ENCODE results near the gene FADS2.

FADS2 gene

GRCh38 chr11:61908730-61909316 is 80.7 kb downstream of the FADS2 start:
- DNase-seq, result peak; percentile 10

- DNase-seq, result peak; percentile 14
Measured at GRCh38 chr11:61910187-61911127, 82.4 kb downstream of the FADS2 start.

GRCh38 chr11:61911128-61911700 is 83.1 kb downstream of the FADS2 start:
- DNase-seq, result no peak

GRCh38 chr11:61911701-61912529 is 83.8 kb downstream of the FADS2 start:
- DNase-seq, result no peak

GRCh38 chr11:61912530-61912898 is 84.4 kb downstream of the FADS2 start:
- DNase-seq, result peak; percentile 66

GRCh38 chr11:61912991-61913698 is 85.0 kb downstream of the FADS2 start:
- no peak for DNase-seq

GRCh38 chr11:61913699-61914395 is 85.7 kb downstream of the FADS2 start:
- no peak for DNase-seq

- no peak for DNase-seq
Measured at GRCh38 chr11:61914471-61915171, 86.5 kb downstream of the FADS2 start.

- no peak for DNase-seq
Measured at GRCh38 chr11:61916737-61917333, 88.7 kb downstream of the FADS2 start.
